ENCODE results near the gene CROCC2. TPM values are rescaled to one million over a fixed set of nuclear protein-coding genes. Genes with fewer than 3 reads are reported as not detected.

The CROCC2 gene
- total and polyA plus RNA-seq, 2 of the 13 experiments (the other 11 are each of a cell fraction or from before 2014, with no cell fraction given): not detected

GRCh38 chr2:240997856-240998705 lies 91.9 kb downstream of the CROCC2 start, which contains the start of gene SNED1 (continued):
- 0 out of 2 replicates have a peak, but pooled peaks have one; percentile 5 for TF ChIP-seq ZNF574 (CRISPR knock-in tag; IDR thresholded peaks at IDR 0.05)
- TF ChIP-seq, protein P1, sequence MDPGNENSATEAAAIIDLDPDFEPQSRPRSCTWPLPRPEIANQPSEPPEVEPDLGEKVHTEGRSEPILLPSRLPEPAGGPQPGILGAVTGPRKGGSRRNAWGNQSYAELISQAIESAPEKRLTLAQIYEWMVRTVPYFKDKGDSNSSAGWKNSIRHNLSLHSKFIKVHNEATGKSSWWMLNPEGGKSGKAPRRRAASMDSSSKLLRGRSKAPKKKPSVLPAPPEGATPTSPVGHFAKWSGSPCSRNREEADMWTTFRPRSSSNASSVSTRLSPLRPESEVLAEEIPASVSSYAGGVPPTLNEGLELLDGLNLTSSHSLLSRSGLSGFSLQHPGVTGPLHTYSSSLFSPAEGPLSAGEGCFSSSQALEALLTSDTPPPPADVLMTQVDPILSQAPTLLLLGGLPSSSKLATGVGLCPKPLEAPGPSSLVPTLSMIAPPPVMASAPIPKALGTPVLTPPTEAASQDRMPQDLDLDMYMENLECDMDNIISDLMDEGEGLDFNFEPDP (CRISPR knock-in tag; conservative IDR thresholded peaks at IDR 0.05): no peak
- TF ChIP-seq ZNF567 (CRISPR knock-in tag; IDR thresholded peaks at IDR 0.05; ENCODE audit: borderline replicate concordance): no peak
- TF ChIP-seq ZNF777 (CRISPR knock-in tag; IDR thresholded peaks at IDR 0.05): peak; percentile 96
- TF ChIP-seq ARID4A (CRISPR knock-in tag; IDR thresholded peaks at IDR 0.05; ENCODE audit: borderline replicate concordance): peak; percentile 34; the same call in 1 of the 2 replicates
- no peak for TF ChIP-seq GATAD2A (CRISPR knock-in tag; IDR thresholded peaks at IDR 0.05)
- 0 out of 2 replicates have a peak, but pooled peaks have one; percentile 9 for TF ChIP-seq HNRNPL (IDR thresholded peaks at IDR 0.05; ENCODE audit: low read depth, low read length)

Measured in HepG2 (cell line).